ENCODE data around the gene MAP1S.

DNA sequence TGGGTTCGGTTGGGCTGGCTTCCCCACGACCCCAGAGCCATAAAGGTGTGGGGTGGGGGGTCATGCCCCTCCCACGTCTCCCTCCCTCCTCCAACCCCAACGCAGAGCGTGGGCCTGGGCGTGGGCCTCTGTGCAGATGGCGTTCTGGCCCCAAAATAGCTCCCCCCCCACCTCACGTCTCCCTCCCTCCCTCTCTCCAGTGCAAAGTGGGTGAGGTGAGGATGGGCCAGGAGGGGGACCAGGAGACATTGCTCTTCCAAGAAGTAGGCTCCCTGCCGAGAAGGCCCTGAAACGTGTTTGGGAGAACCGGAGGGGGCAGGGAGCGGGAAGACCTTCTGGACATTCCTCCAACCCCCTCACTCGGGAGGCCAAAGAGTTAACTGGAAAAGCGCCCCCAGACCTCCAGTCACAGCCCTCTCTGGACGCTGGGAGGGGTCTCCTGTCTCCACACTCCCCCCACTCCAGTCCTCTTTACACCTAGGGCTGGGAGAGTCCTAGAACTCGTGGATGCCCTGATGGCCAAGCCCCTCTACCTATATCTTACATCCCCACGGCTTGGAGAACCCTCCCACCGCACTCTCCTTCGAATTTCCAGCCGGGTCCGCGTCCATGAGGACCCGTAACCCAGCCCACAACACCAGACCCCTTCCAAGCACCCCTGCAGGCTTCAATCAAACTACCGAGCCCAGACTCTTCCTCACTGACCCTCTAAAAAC, 32.0 kb upstream of the MAP1S start:
- TF ChIP-seq, protein P1, sequence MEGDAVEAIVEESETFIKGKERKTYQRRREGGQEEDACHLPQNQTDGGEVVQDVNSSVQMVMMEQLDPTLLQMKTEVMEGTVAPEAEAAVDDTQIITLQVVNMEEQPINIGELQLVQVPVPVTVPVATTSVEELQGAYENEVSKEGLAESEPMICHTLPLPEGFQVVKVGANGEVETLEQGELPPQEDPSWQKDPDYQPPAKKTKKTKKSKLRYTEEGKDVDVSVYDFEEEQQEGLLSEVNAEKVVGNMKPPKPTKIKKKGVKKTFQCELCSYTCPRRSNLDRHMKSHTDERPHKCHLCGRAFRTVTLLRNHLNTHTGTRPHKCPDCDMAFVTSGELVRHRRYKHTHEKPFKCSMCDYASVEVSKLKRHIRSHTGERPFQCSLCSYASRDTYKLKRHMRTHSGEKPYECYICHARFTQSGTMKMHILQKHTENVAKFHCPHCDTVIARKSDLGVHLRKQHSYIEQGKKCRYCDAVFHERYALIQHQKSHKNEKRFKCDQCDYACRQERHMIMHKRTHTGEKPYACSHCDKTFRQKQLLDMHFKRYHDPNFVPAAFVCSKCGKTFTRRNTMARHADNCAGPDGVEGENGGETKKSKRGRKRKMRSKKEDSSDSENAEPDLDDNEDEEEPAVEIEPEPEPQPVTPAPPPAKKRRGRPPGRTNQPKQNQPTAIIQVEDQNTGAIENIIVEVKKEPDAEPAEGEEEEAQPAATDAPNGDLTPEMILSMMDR (IDR thresholded peaks at IDR 0.05) = no peak
- TF ChIP-seq POLR2AphosphoS5 (IDR thresholded peaks at IDR 0.05) = no peak
